BE2C (cell line): ENCODE data around the gene CNOT1.

Source experiments
- DNase-seq: peaks from one replicate; pipeline ENCODE4 v3.0.0-alpha.2; 2020
- H3K27me3 ChIP-seq: fragments of 250-450 bp; sonication (Bioruptor Pico); 2 replicates; pipeline ENCODE4 v1.5.1; 2020; ENCODE audit warnings: mild to moderate bottlenecking
- H3K36me3 ChIP-seq: fragments of 250-450 bp; sonication (Bioruptor Pico); 2 replicates; pipeline ENCODE4 v1.5.1; 2020; ENCODE audit warnings: mild to moderate bottlenecking
- H3K4me1 ChIP-seq: fragments of 250-450 bp; sonication (Bioruptor Pico); 2 replicates; pipeline ENCODE4 v1.5.1; 2020
- H3K4me3 ChIP-seq: 2 replicates; pipeline ENCODE4 v1.5.1; 2011; ENCODE audit warnings: low read depth, low read length
- H3K9me3 ChIP-seq: fragments of 250-450 bp; sonication (Bioruptor Pico); 2 replicates; pipeline ENCODE4 v1.5.1; 2020
- TF ChIP-seq, protein P1 (sequence below): IDR thresholded peaks from 2 replicates; pipeline ENCODE4 v1.5.1; 2012; ENCODE audit warnings: mild to moderate bottlenecking, low read depth, low read length

Gene CNOT1

DNA sequence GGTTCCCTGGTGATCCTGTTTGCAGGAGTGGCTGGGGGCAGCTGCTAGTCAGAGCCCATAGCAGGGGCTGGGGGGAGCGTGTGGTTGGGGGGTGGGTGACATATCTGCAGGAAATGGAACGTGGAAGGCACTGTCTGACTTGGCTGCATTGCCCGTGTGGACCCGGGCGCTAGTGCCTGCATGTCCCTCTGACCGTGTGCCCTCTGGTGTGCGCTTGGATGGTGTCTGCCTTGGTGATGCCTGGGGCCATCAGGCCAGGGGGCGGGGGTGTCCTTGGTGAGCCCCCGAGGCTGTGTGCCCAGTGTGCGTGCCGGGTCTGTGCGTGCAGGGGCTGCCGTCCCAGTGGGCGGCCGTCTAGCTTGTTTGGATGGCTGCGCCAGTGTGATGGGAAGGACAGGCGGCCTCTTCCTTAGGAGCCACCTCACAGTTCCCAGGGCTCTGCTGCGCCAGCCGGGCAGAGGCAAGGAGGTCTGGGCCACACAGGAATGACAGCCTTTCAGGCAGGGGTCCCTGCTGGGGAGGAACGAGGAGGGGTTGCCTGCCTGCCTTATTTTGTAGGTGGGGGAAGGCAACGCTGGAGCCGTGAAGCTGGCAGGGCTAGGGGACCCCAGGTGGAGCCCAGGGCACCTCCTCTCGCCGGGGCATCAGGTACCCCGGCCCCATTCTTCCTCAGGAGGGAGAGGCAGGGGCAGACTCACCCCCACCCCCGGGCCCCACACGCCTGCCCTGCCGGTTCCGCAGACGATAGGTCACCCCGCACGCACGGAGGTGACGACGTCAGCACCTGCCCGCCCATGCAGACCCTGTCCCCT is 129.0 kb downstream of the CNOT1 start:
- peak overlapping the region; percentile 89 for H3K4me3 ChIP-seq
- no peaks in the 10 kb centered on the region for H3K27me3 ChIP-seq
- no peaks in the 10 kb centered on the region for H3K9me3 ChIP-seq
- H3K4me1 ChIP-seq: peaks cover 12% of the 10 kb centered on the region
- peaks cover 12% of the 10 kb centered on the region for H3K36me3 ChIP-seq
- DNase-seq: peak; percentile 45
- TF ChIP-seq, protein P1, sequence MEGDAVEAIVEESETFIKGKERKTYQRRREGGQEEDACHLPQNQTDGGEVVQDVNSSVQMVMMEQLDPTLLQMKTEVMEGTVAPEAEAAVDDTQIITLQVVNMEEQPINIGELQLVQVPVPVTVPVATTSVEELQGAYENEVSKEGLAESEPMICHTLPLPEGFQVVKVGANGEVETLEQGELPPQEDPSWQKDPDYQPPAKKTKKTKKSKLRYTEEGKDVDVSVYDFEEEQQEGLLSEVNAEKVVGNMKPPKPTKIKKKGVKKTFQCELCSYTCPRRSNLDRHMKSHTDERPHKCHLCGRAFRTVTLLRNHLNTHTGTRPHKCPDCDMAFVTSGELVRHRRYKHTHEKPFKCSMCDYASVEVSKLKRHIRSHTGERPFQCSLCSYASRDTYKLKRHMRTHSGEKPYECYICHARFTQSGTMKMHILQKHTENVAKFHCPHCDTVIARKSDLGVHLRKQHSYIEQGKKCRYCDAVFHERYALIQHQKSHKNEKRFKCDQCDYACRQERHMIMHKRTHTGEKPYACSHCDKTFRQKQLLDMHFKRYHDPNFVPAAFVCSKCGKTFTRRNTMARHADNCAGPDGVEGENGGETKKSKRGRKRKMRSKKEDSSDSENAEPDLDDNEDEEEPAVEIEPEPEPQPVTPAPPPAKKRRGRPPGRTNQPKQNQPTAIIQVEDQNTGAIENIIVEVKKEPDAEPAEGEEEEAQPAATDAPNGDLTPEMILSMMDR: no peak

DNA sequence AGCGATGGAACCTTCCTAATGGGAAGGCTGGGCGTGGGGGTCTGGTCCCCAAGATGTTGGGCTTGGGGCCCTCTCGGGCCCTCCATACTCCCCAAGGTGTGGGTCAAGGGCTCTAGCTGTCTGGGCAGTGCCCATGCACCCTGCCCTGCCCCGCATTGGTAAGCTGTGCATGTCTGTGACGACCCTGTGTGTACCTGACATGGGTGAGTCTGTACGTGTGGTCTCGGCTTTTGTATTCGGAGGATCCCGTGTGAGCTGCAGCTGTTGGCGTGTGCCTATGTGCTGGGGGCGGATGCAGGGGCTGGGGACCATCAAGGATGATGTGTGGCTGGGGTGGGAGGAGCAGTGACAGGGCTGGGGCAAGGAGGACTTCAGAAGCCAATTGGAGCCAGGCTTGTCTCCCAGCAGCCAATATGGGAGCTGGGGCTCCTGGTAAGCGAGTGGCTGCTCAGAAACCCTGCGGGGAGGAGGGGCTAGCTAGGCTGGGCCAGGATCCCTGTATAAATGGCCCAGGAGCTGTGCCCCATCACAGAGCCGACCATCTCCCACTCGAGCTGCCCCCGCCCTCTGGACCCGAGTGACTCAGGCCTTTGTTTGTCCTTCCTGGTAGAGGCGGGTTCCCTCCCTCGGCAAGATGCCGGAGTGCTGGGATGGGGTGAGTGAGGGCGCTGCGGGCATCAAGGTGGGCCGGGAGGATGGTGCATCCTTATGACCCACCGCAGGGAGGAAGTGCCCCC is 129.8 kb downstream of the CNOT1 start, which contains the start of gene NDRG4:
Gene NDRG4 (plus strand): TSS at position 529 of the 737 bp plus-strand sequence. CDS start 106 bp downstream, at position 635.
- Histone ChIP-seq H3K36me3 (peaks cover 12% of the 10 kb centered on the region), H3K4me3 (peak within 1 kb of the TSS; percentile 89), H3K9me3 (no peaks in the 10 kb centered on the region), H3K4me1 (peaks cover 18% of the 10 kb centered on the region), H3K27me3 (no peaks in the 10 kb centered on the region)
- peak; percentile 98 for DNase-seq
- TF ChIP-seq, protein P1: no peak

DNA sequence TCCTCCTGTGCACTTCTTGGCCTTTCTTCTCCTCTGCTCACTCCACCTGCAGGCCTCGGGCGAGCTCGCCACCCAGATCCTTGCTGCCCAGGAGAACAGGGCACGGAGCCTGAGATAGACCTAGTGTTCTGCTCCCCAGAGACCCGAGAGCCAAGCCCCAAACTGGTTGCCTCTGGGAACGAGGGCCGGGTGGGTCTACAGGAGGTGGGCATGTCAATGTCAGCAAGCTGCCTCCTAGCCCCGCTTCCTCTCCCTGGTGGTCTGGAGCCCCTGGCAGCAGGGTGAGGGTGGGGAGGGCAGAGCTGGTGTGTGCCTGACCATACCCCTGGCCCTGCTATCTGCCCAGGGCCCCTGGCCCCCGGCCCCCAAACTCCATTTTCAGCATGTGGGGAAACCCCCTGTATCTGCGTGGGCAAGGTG is 130.5 kb downstream of the CNOT1 start:
- peaks cover 8% of the 10 kb centered on the region for H3K36me3 ChIP-seq
- H3K9me3 ChIP-seq: no peaks in the 10 kb centered on the region
- DNase-seq: no peak
- peaks cover 19% of the 10 kb centered on the region for H3K4me1 ChIP-seq
- peak overlapping the region; percentile 89 for H3K4me3 ChIP-seq
- TF ChIP-seq, protein P1: no peak
- H3K27me3 ChIP-seq: no peaks in the 10 kb centered on the region

DNA sequence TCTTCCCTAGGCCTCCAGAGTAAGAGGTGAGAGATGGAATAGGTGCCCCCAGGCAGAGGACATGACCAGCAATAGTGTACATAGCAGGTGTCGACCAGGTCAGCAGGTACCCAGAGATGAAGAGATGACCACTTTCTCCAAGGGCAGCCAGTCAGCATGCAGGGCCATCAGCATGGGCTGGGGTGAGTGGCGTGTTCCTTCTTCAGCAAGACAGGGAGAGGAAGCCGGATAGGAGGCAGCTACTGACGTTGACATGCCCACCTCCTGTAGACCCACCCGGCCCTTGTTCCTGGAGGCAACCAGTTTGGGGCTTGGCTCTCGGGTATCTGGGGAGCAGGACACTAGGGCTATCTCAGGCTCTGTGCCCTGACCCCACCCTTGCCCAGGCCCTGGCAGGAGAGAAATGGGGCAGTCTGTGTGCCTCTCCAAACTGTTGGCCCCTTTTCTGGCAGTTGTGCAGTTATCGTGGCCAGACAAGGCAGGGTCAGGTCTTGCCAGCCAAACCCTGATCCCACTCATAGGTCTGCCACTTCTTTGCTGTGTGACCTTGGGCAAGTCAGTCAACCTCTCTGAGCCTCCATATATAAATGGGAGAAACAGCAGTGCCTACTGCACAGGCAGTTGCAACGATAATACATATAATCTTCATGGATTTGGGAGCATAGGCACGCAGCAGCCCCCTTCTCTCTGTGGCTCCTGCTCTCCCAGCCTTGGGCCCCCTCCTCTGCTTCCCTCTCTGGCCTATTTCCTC is 131.1 kb downstream of the CNOT1 start:
- DNase-seq: no peak
- Histone ChIP-seq H3K4me1 (peaks cover 19% of the 10 kb centered on the region), H3K36me3 (peaks cover 3% of the 10 kb centered on the region; the same call in 1 of the 2 replicates), H3K4me3 (no peak overlapping the region), H3K27me3 (no peaks in the 10 kb centered on the region), H3K9me3 (no peaks in the 10 kb centered on the region)
- TF ChIP-seq, protein P1: no peak

DNA sequence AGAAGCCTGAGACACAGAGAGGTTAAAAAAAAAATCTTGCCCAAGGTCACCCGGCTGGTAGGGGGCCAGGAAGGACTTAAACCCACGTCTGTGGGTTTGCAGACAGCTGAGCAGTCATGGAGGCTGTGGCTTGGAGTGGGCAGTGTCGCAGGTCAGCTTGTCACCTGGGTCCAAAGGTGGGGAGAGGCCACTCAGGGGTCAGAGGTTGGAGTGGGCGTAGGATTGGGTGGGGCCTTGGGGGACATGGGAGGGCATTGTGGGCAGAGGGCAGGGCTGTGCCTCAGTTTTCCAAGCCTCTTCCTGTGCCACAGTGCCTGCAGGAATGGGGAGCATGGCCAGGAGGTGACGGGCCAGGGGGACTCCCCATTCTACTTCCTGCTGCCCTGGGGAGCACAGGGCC is 131.7 kb downstream of the CNOT1 start:
- TF ChIP-seq, protein P1: no peak
- H3K9me3 ChIP-seq: no peaks in the 10 kb centered on the region
- DNase-seq: no peak
- no peaks in the 10 kb centered on the region for H3K36me3 ChIP-seq
- peaks cover 21% of the 10 kb centered on the region for H3K4me1 ChIP-seq
- no peak overlapping the region for H3K4me3 ChIP-seq
- H3K27me3 ChIP-seq: no peaks in the 10 kb centered on the region
